Suppressor macrophage (primary cell): Measurements from ENCODE around the gene SPRTN.

Experiments
- DNase-seq, 4 experiments: peaks; one replicate each; pipeline ENCODE4 v3.0.0-alpha.2; 2020 to 2022
- total RNA-seq, 17 experiments: gene quantifications; one replicate each; lab custom pipeline; 2026; ENCODE audit warnings: mixed read lengths in 6 of 17, inconsistent platforms in 3 of 17; lab: John Stamatoyannopoulos, UW

Gene SPRTN
- total RNA-seq: 7.9 to 22.5 (median 15.1) reads per million in 17 experiments

GRCh38 chr1:231338270-231339128 lies at the start of gene SPRTN:
SPRTN (plus strand) TSS chr1:231338293; CDS start chr1:231338384, 91 bp downstream.
- peak; percentile 12 to 41 (median 35) for DNase-seq

- DNase-seq: no peak
Observed at GRCh38 chr1:231295938-231296337, 42.2 kb upstream of the SPRTN start.

GRCh38 chr1:231301990-231302389 lies 36.1 kb upstream of the SPRTN start:
- DNase-seq: no peak

GRCh38 chr1:231310391-231310934 lies 27.6 kb upstream of the SPRTN start:
- DNase-seq: no peak

- no peak for DNase-seq
Observed at GRCh38 chr1:231311720-231312431, 26.2 kb upstream of the SPRTN start.

- DNase-seq: no peak
Observed at GRCh38 chr1:231312432-231312788, 25.7 kb upstream of the SPRTN start.

GRCh38 chr1:231313661-231314060 lies 24.4 kb upstream of the SPRTN start:
- DNase-seq: no peak

GRCh38 chr1:231315887-231316286 lies 22.2 kb upstream of the SPRTN start:
- DNase-seq: peak; percentile 49 to 76 (median 60)

- DNase-seq: no peak
Observed at GRCh38 chr1:231317306-231318014, 20.6 kb upstream of the SPRTN start.

GRCh38 chr1:231318015-231318355 lies 20.1 kb upstream of the SPRTN start:
- DNase-seq: no peak

- DNase-seq: no peak
Observed at GRCh38 chr1:231318568-231318967, 19.5 kb upstream of the SPRTN start.

GRCh38 chr1:231319080-231319479 lies 19.0 kb upstream of the SPRTN start:
- no peak for DNase-seq

GRCh38 chr1:231322880-231323530 lies 15.1 kb upstream of the SPRTN start:
- DNase-seq: no peak

GRCh38 chr1:231324660-231325059 lies 13.4 kb upstream of the SPRTN start:
- DNase-seq: no peak

- DNase-seq: no peak
Observed at GRCh38 chr1:231326248-231326647, 11.8 kb upstream of the SPRTN start.

GRCh38 chr1:231327617-231328016 lies 10.5 kb upstream of the SPRTN start:
- no peak for DNase-seq

- no peak for DNase-seq
Observed at GRCh38 chr1:231329483-231329882, 8.6 kb upstream of the SPRTN start.

- DNase-seq: no peak
Observed at GRCh38 chr1:231332761-231333160, 5.3 kb upstream of the SPRTN start.

GRCh38 chr1:231334079-231334666 lies 3.9 kb upstream of the SPRTN start:
- DNase-seq: no peak

GRCh38 chr1:231334952-231335351 lies 3.1 kb upstream of the SPRTN start:
- no peak for DNase-seq

- DNase-seq: peak in 1 of 4 experiments; percentile 5
Observed at GRCh38 chr1:231335663-231336602, 2.2 kb upstream of the SPRTN start.
